Neural crest cell (in vitro differentiated cells): ENCODE measurements around the gene PA2G4. TPM values are rescaled to one million over a fixed set of nuclear protein-coding genes. Genes with fewer than 3 reads are reported as not detected.
A peak's percentile ranks its signal among the peaks of the same experiment; 100 is the strongest.

ENCODE experiments used
- DNase-seq: peaks from one replicate; pipeline ENCODE4 v3.0.0; 2021; ENCODE audit warnings: low read depth, mixed read lengths, low spot score
- H3K27ac Mint-ChIP-seq: one replicate; pipeline ENCODE4 v1.8.0; 2021; ENCODE audit warnings: mild to moderate bottlenecking, mixed read lengths; ENCODE audit not compliant: unreplicated experiment
- H3K27me3 Mint-ChIP-seq: 2 replicates; pipeline ENCODE4 v1.8.0; 2021; ENCODE audit warnings: low read depth, mild to moderate bottlenecking, mixed read lengths
- H3K36me3 Mint-ChIP-seq: 2 replicates; pipeline ENCODE4 v1.8.0; 2021; ENCODE audit warnings: low read depth, mild to moderate bottlenecking, mixed read lengths
- H3K4me1 Mint-ChIP-seq: 2 replicates; pipeline ENCODE4 v1.8.0; 2021; ENCODE audit warnings: mixed read lengths
- H3K4me3 Mint-ChIP-seq: one replicate; pipeline ENCODE4 v1.8.0; 2021; ENCODE audit warnings: mild to moderate bottlenecking, mixed read lengths
- H3K9me3 Mint-ChIP-seq: 2 replicates; pipeline ENCODE4 v1.8.0; 2021; ENCODE audit warnings: mixed read lengths
- CTCF ChIP-seq: fragments of 200-600 bp; sonication (generic); conservative IDR thresholded peaks from 2 replicates; pipeline ENCODE4 v1.5.0; 2021; ENCODE audit warnings: antibody characterized with exemption, mild to moderate bottlenecking
- total RNA-seq: library from RNA; stranded (reverse); gene quantifications from 2 replicates; pipeline ENCODE4 v1.2.1, GENCODE V29; 2021

PA2G4 gene
- total RNA-seq, 1 donor from 2014 or later: 201 TPM

GRCh38 chr12:56122637-56123036, 18.3 kb downstream of the PA2G4 start:
- Mint-ChIP-seq H3K4me1 (peaks cover 35% of the 10 kb centered on the region), H3K36me3 (peaks cover 3% of the 10 kb centered on the region), H3K27me3 (peaks cover 7% of the 10 kb centered on the region), H3K27ac (no peak overlapping the region), H3K9me3 (no peaks in the 10 kb centered on the region), H3K4me3 (peak overlapping the region; percentile 31)
- DNase-seq: no peak
- no peak for TF ChIP-seq CTCF

- peaks cover 3% of the 10 kb centered on the region for H3K27me3 Mint-ChIP-seq
- peak overlapping the region; percentile 11 for H3K4me3 Mint-ChIP-seq
- no peak for TF ChIP-seq CTCF
- H3K27ac Mint-ChIP-seq: no peak overlapping the region
- peaks cover 33% of the 10 kb centered on the region for H3K4me1 Mint-ChIP-seq
- no peaks in the 10 kb centered on the region for H3K36me3 Mint-ChIP-seq
- H3K9me3 Mint-ChIP-seq: no peaks in the 10 kb centered on the region
- DNase-seq: no peak
Measured at GRCh38 chr12:56124133-56124532, 19.8 kb downstream of the PA2G4 start.

- no peaks in the 10 kb centered on the region for H3K27me3 Mint-ChIP-seq
- peaks cover 38% of the 10 kb centered on the region for H3K4me1 Mint-ChIP-seq
- no peak for DNase-seq
- no peaks in the 10 kb centered on the region for H3K9me3 Mint-ChIP-seq
- no peak for TF ChIP-seq CTCF
- H3K36me3 Mint-ChIP-seq: peaks cover 7% of the 10 kb centered on the region
- H3K4me3 Mint-ChIP-seq: peak overlapping the region; percentile 92
- peak overlapping the region; percentile 99 for H3K27ac Mint-ChIP-seq
Measured at GRCh38 chr12:56126732-56127239, 22.4 kb downstream of the PA2G4 start.

- H3K27ac Mint-ChIP-seq: peak overlapping the region; percentile 99
Measured at GRCh38 chr12:56127485-56127887, 23.1 kb downstream of the PA2G4 start.

GRCh38 chr12:56127888-56128669, 23.7 kb downstream of the PA2G4 start, which contains the start of gene ESYT1:
TSS of gene ESYT1 (plus strand) at chr12:56128267. CDS start at chr12:56128320, 53 bp downstream.
- DNase-seq: peak; percentile 90
- peak within 1 kb of the TSS; percentile 99 for H3K27ac Mint-ChIP-seq
- H3K9me3 Mint-ChIP-seq: no peaks in the 10 kb centered on the region
- no peak for TF ChIP-seq CTCF
- H3K36me3 Mint-ChIP-seq: peaks cover 13% of the 10 kb centered on the region
- H3K4me3 Mint-ChIP-seq: peak within 1 kb of the TSS; percentile 92
- H3K4me1 Mint-ChIP-seq: peaks cover 38% of the 10 kb centered on the region
- H3K27me3 Mint-ChIP-seq: no peaks in the 10 kb centered on the region

More at GRCh38 chr12:56127485-56127887, 23.1 kb downstream of the PA2G4 start:
- no peaks in the 10 kb centered on the region for H3K9me3 Mint-ChIP-seq
- DNase-seq: no peak
- TF ChIP-seq CTCF: no peak
- no peaks in the 10 kb centered on the region for H3K27me3 Mint-ChIP-seq
- H3K4me3 Mint-ChIP-seq: peak overlapping the region; percentile 92
- H3K36me3 Mint-ChIP-seq: peaks cover 12% of the 10 kb centered on the region
- H3K4me1 Mint-ChIP-seq: peaks cover 38% of the 10 kb centered on the region
